Stimulated activated CD4-positive, alpha-beta T cell treated with anti-CD3 and anti-CD28 coated beads, Interleukin-1b, Interleukin-23, amount 100 ng/mL, for 48 hours (primary cell): ENCODE measurements around the gene TRAF3IP1.
"Not testable (repeated sequence)": the region's sequence is repeated elsewhere in the genome, so short reads cannot be mapped to it uniquely, and the experiment has no call there.

Experiments used
- DNase-seq: peaks from one replicate; pipeline ENCODE4 v3.0.0-alpha.2; 2020

TRAF3IP1 gene

GRCh38 chr2:238382381-238382781, 62.1 kb downstream of the TRAF3IP1 start:
- DNase-seq = no peak

GRCh38 chr2:238383135-238383534, 62.8 kb downstream of the TRAF3IP1 start:
- no peak for DNase-seq

GRCh38 chr2:238383743-238384380, 63.5 kb downstream of the TRAF3IP1 start:
- DNase-seq = no peak

DNA sequence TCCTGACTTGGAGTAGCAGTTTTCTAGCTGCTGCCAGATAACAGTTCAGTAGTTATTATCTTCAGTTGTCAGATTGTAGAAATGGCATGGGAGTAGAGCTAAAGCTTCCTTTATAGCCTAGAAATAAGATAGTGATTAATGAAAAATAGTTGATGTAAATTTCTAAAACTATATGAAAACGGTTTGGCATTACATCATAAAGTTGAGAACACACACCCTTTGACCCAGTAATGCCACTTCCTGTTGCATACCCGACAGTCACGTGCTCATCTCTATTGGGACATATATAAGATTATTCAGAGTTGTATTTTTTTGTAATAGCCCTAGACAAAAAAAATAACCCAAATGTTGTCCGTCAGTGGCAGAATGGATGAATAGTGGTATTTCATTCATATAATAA, 67.0 kb downstream of the TRAF3IP1 start:
- no peak for DNase-seq

GRCh38 chr2:238388794-238389193, 68.5 kb downstream of the TRAF3IP1 start:
- no peak for DNase-seq

DNA sequence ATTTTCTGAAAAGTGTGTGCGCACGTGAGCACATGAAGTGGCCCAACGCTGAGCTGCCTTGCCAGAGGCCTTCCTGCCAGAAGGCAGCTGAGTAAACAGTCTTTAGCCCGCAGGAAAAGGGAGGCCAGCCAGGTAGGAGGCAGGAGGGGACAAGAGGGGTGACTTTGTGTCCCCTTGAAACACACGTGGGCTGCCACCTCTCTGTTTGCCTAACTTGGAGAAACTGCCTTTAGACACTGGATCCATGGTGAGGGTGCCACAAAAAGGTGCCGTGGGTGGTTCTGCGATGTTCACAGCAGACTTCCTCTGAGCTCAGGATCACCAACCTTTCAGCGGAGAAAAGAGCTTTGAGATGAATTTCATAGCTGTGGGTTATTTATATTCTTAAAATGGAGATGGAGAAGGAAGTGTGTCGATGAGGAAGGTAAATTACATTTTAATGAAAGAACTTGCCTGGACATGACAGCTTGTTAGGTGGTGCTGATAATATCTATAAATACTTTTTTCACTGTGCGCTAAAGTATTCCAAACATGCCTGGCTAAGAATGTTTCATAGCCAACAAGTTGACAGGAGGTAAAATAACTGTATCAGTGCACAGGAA, 69.8 kb downstream of the TRAF3IP1 start:
- DNase-seq = no peak

- DNase-seq = no peak
These were observed 70.8 kb downstream of the TRAF3IP1 start for GRCh38 chr2:238391042-238391689.

DNA sequence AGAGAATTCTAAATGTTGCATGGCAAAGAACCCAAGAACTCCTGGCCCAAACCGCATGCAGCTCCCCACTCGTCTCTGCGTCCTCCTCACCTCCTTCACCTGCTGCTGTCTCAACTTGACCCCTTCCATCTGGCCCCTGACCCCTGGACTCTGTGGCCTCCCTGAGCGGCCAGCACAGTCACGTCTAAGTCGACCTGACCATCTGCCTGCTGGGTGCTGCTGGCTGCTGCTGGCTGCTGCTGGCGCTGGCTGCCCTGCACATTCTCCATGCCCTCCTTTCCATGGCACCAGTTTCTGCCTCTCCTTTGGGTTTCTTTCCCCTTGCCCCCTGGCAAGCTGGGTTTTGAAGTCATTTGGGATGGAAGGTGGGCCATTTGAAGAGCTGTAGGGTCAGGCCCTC, 76.3 kb downstream of the TRAF3IP1 start:
- no peak for DNase-seq

DNA sequence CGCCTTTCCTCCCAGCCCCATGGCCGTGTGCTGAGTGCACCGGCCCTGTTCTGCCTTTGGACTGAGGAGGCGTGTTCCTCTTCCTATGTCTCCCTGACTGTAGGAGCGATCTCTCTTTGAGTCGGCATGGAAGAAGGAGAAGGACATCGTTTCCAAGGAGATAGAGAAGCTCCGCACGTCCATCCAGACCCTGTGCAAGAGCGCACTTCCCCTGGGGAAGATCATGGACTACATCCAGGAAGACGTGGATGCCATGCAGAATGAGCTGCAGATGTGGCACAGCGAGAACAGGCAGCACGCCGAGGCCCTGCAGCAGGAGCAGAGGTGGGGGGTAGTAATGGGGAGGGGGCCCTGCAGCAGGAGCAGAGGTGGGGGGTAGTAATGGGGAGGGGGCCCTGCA, 77.0 kb downstream of the TRAF3IP1 start:
- DNase-seq = no peak

GRCh38 chr2:238398577-238398976, 78.3 kb downstream of the TRAF3IP1 start:
- DNase-seq = no peak

DNA sequence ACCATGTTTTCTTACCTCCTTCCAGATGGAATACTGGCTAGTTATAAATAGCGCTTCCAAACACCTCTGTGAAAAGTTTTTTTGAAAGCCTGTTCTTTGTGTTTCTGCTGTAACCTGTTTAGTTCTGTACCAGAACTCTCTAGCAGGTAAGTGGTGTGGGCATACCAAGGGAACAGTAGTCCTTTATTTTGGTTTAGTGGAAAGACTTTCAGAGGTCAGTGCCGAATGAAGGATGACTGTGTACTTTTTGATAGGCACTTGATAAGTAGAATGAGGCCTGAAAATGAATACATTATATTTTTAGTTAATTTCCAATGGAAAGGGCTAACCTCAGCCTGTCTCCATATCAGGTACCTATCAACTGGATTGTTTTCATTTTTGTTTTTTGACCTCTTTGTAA, 78.8 kb downstream of the TRAF3IP1 start:
- DNase-seq = no peak

DNA sequence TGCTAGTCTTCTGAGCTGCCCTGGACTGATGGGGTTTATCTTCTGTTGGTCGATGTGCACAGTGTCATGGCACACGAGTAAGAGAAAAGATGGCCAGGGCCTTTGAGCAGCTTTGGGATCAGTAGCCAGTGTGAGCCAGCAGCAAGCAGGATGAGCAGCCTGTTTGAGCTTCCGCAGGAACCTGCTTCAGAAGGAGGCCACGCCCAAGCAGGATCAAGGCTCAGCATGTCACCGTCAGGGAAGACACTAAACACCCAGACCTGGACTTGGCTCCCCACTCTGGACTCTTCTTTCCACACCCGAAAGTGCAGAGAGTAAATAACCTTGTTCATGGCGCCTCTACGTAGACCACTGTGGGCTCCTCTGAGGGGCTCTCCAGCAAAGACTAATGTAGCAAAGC, 81.2 kb downstream of the TRAF3IP1 start:
- no peak for DNase-seq

- no peak for DNase-seq
These were observed 83.5 kb downstream of the TRAF3IP1 start for GRCh38 chr2:238403632-238404405.

- no peak for DNase-seq
These were observed 84.3 kb downstream of the TRAF3IP1 start for GRCh38 chr2:238404406-238405216.

GRCh38 chr2:238405217-238405555, 84.9 kb downstream of the TRAF3IP1 start:
- not testable (repeated sequence) for DNase-seq

- no peak for DNase-seq
These were observed 86.1 kb downstream of the TRAF3IP1 start for GRCh38 chr2:238406221-238406997.

GRCh38 chr2:238406998-238407285, 86.6 kb downstream of the TRAF3IP1 start:
- DNase-seq = no peak

GRCh38 chr2:238407566-238407965, 87.2 kb downstream of the TRAF3IP1 start:
- no peak for DNase-seq

DNA sequence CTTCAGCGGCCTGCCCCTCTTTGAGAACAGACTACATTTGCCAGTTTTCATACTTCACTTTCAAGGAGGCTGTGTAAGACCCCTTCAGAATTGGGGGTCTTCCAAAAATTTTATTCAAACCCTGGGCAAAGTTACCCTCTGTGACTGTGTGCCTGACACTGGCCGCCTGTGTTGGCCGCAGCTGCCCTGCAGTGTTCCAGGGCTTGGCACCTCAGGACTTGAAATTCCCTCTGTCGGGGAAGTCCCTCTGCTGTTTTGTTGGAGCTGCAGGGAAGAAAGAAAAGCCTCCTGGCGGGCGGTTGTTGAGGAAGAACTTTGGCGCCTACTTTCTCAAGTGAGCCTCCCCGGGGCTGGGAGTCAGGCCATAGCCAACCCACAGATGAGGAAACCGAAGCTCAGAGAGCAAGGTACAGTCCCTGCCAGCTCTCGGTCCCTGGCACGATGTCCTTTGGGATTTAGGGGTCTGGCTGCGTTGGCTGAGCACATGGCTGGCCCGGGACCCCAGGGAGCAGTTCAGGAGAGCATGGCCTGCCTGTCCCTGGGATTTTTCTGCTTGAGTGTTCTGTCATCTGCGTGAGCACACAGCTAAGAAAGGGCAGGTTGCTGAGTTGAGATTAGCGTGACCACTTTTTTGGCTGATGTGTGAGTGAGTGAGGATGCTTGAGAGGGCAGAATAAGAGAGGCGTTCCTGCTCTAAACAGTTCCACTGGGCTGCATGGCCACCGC, 88.5 kb downstream of the TRAF3IP1 start:
- DNase-seq = no peak

DNA sequence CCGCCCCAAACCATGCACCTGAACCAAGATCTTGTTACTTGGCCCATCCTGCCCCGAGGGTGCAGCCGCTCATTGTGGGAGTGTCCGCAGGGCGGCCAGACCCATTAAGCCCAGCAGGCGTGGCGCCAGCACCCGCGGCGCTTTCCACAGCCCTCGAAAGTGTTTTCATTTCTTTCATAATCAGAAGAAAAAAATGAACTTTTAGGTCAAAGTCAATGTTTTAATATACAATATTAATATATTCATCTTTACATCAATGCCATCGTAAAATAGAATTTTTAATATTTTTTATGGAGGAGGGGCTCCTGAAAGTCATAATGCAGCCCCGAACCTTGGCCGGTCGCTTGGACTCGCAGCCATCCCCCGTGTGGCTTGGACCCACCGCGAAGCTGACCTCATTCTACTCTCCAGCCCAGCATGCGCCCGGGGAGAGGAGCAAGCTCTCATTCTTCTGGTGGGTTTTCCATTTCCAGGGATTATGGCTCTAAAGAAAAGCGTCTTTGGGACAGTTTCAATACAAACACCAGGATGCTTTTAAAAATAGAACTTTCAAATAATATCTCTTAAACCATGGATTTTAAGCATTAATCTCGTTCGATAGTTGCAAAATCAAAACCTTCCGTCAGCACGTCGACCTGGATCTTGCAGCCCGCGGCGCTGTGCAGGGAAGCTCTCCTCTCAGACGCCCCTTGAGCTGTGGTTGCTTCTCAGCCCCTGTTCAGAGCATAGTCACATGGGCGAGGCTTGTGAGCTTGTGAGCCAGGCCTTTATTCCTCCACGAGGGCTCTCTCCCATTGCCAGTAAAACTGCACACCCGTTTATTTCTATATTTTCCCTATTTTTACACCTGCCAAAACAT, 89.3 kb downstream of the TRAF3IP1 start:
- no peak for DNase-seq
